Measurements from ENCODE around the gene KIAA0319L.
A peak's percentile ranks its signal among the peaks of the same experiment; 100 is the strongest.
"Not testable (repeated sequence)": the region's sequence is repeated elsewhere in the genome, so short reads cannot be mapped to it uniquely, and the experiment has no call there.

Gene KIAA0319L

DNA sequence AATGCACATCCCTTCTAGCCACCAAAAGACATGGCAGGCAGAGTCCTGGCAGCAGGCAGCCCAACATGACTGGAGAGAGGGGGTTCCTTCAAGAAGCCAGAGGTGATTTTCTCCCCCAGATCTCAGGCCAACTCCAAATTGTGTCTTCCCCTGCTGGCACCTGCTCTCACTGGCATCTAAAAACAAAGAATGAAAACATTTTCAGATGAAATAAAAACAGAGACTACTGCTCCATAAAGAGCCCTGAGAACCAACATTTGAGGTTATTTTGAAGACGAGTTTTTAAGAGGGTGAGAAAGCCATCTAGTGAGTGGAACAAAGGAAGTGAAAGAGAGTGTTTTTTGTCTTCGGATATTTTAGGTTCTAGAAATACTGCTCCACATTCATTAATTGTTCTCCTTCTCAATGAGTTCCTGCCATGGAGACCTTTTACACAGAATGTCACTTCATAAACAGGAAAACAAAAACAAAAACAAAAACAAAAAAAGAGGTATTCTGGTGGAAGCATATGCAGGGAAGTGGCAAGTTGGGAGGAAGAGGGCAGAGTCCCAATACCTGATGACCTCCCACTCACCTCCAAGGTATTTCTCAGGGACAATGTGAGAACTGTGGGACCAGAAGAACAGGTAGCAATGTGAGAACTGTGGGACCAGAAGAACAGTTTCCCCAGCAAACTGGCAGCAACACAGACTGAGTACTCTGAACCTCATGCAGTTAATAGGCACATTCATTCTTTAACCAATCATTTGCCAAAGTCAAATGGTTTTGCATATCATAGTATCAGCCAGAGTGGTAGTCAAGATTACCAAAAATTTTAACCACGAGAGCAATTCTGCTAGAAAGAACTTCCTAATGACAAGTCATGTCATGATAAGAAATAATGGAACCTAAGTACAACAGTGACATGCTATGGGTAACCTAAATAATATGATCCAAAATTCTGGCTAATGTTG lies 50.0 kb downstream of the KIAA0319L start:
- ATAC-seq (peak; percentile 31), DNase-seq (no peak)
- peak overlapping the region; percentile 62 to 70 for H3K4me3 Mint-ChIP-seq
- no peaks in the 10 kb centered on the region for H3K27me3 Mint-ChIP-seq
- H3K27ac Mint-ChIP-seq = peak overlapping the region; percentile 86 to 95
- peaks cover 53% of the 10 kb centered on the region for H3K4me1 Mint-ChIP-seq
- H3K9me3 Mint-ChIP-seq = no peaks in the 10 kb centered on the region

DNA sequence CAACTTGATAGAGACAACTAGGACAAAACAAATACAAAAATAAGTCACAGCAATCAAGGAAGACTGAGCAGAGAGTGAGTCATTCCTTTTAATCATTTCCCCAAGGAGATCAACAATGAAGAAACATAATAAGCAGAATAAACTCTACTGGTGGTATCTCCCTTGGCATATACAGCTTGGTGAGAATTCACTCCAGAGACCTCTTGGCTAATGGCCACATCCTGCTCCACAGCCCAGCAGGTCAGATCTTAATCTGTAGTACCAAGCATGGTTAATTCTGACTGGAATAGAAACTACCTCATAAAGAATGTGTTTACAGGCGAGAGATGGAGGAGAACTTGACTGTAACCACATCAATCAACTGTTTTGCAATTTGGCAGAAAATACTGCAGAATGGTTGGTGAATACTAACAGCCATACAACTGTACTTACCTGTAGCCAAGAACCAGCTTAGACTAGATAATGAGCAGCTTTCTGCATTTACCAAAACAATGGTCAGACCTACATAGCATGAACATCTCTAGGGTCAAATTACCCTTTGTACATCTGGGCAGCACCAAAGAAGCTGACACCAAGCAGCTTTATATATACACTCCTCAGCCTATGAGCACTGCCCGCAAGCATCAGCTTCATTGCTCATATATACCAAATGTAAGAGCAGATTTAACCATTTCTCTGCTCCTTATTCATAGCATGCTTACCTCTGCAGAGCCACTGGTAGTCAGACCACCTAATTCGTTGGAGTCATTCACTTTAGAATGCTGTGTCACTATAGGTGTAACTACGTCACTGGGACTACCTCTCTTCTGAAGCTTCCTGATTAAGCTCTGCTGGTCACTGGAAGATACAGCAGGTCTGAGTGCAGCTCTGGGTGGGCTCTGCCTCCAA lies 51.0 kb downstream of the KIAA0319L start:
- DNase-seq (peak; percentile 31 to 71), ATAC-seq (peak; percentile 95)
- Mint-ChIP-seq H3K27me3 (no peaks in the 10 kb centered on the region), H3K4me3 (peak overlapping the region; percentile 62 to 70), H3K4me1 (peaks cover 57% of the 10 kb centered on the region), H3K9me3 (no peaks in the 10 kb centered on the region), H3K27ac (peak overlapping the region; percentile 86 to 95)

DNA sequence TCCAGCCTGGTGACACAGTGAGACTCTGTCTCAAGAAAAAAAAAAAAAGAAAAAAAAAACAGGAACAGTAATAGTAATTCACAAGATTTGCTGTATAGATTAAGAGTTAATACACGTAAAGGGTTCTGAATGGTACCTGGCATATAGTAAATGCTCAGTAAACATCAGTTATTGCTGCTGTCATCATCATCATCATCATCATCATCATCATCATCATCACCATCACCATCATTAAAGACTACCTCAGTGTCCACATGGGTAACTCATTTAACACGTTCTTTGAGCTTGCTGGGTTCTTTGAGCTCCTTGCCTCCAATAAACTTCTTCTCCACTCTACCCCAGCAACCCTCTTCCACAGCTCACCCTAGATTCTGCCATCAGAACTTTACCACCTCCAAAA lies 55.0 kb downstream of the KIAA0319L start:
- H3K4me1 Mint-ChIP-seq = peaks cover 38% of the 10 kb centered on the region
- no peak overlapping the region for H3K27ac Mint-ChIP-seq
- no peaks in the 10 kb centered on the region for H3K9me3 Mint-ChIP-seq
- no peak for DNase-seq
- H3K27me3 Mint-ChIP-seq = no peaks in the 10 kb centered on the region
- no peak for ATAC-seq
- H3K4me3 Mint-ChIP-seq = no peak overlapping the region

DNA sequence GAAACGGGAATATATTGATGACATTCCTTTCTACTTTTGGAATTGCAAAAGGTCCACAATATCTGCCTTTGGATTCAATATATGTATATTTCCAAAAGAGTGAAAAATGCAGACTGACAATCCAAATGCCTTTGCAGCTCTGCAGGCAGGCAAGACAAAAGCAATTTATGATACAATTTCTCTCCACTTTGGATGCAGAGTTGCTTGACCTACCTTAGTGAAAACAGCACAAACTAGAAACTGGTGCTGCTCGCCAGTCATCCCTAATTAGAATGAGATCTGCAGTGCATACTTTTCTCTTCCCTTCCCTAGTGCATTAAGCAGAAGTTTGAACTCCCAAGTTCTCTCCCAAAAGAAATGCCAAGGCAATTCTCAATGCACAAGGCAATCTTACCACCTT lies 56.8 kb downstream of the KIAA0319L start:
- Mint-ChIP-seq H3K27me3 (no peaks in the 10 kb centered on the region), H3K4me1 (peaks cover 20% of the 10 kb centered on the region), H3K9me3 (no peaks in the 10 kb centered on the region), H3K27ac (no peak overlapping the region), H3K4me3 (no peak overlapping the region)
- DNase-seq (no peak), ATAC-seq (no peak)

DNA sequence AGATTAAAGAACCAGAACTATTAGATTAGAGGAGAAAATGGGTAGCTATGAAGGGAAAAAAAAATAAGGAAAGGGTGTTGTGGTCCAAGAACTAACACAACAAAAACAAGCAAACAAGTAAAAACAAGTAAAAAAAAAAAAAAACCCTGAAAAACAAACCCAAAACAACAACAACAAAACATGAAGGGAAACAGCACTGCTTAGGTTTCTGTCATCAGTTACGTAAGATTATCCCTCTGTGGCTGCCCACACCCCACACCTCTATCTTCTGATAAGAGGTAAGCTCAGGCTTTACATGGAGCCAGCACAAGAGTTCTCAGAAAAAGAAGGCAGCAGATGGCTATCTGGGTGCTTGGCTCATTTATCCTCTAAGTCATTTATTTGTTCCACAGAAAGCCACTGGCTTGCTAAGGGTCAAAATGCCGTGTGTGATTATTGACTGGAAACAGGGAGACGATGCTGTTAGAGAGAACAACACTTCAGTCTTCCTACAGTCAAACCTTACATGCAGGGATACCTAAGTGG lies 57.5 kb downstream of the KIAA0319L start:
- DNase-seq = no peak
- Mint-ChIP-seq H3K27me3 (no peaks in the 10 kb centered on the region), H3K27ac (no peak overlapping the region), H3K9me3 (no peaks in the 10 kb centered on the region), H3K4me1 (peaks cover 16% of the 10 kb centered on the region), H3K4me3 (no peak overlapping the region)
- no peak for ATAC-seq

DNA sequence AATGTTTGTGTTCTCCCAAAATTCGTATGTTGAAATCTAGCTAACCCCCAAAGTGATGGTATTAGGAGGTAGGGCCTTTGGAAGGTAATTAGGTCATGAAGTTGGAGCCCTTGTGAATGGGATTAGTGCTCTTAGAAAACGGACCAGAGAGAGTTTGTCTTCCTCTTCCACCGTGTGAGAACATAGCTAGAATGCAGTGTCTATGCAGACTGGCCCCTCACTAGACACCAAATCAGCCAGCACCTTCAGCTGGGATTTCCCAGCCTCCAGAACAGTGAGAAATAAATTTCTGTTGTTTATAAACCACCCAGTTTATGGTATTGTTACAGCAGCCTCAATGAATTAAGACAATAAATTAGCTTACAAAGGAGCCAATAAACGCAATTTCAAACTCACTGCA lies 58.0 kb downstream of the KIAA0319L start:
- peaks cover 16% of the 10 kb centered on the region for H3K4me1 Mint-ChIP-seq
- H3K27me3 Mint-ChIP-seq = no peaks in the 10 kb centered on the region
- no peak for DNase-seq
- no peak overlapping the region for H3K27ac Mint-ChIP-seq
- no peak for ATAC-seq
- no peaks in the 10 kb centered on the region for H3K9me3 Mint-ChIP-seq
- H3K4me3 Mint-ChIP-seq = no peak overlapping the region

DNA sequence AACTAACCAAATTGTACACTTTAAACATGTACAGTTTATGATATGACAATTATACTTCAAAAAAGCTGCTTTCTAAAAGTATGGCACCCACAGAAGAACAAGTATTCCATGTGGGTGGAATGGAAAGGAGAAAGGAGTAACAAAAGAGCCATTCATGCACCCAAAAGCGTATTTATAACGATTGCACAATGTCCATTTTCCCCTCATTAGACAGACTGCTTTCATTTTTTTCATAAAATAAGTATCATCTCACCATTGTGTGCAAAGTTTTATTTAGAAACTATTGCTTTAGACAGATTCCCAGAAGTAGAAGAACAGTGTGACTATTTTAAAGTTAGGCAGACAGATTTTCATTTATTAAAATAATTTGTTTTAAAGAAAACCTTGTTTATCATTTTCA lies 59.6 kb downstream of the KIAA0319L start:
- H3K4me1 Mint-ChIP-seq = peaks cover 16% of the 10 kb centered on the region
- no peak for ATAC-seq
- no peaks in the 10 kb centered on the region for H3K9me3 Mint-ChIP-seq
- H3K4me3 Mint-ChIP-seq = no peak overlapping the region
- no peaks in the 10 kb centered on the region for H3K27me3 Mint-ChIP-seq
- DNase-seq = no peak
- H3K27ac Mint-ChIP-seq = no peak overlapping the region

DNA sequence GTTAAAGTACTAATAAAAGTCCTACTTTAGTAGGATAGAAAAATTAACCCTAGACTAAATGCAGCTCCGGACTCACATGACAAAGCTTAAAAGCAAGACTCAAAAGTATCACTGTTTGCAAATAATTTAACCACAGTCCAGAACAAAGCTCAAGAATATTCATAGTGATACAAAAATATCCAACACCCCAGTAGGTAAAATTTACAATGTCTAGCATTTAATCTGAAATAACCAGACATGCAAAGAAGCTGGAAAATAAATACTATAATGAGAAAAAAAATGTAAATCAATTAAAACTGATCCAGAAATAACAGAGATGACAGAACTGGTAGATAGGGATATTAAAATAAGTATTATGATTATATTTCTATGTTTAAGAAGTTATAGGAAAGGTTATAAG lies 67.0 kb downstream of the KIAA0319L start:
- ATAC-seq = no peak

DNA sequence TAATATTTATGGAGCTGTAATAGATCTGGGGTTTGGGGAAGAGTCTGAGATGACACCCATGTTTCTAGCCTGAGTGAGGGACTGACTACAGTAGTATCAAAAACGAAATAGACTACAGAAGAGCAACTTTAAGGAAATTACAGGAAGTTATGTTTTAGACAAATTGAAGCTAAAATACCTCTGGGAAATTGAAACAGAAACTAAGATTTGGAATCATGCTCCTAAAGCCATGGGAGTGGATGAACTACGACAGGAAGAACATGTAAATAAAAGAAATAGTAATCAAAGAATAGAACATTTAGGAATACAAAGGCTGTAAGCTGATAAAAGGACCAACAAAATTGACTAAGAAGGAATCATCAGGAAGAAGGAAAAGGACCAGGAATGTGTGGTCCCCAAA lies 68.9 kb downstream of the KIAA0319L start:
- H3K4me3 Mint-ChIP-seq = no peak overlapping the region
- H3K27ac Mint-ChIP-seq = no peak overlapping the region
- peaks cover 17 to 22% of the 10 kb centered on the region in 2 donors for H3K9me3 Mint-ChIP-seq
- H3K27me3 Mint-ChIP-seq = no peaks in the 10 kb centered on the region
- no peak for ATAC-seq
- DNase-seq = no peak
- peaks cover 8% of the 10 kb centered on the region for H3K4me1 Mint-ChIP-seq

More for the DNA sequence above, 67.0 kb downstream of the KIAA0319L start:
- H3K4me1 Mint-ChIP-seq = peaks cover 8% of the 10 kb centered on the region
- peaks cover 17 to 22% of the 10 kb centered on the region in 2 donors for H3K9me3 Mint-ChIP-seq
- no peak overlapping the region for H3K4me3 Mint-ChIP-seq
- DNase-seq = no peak
- no peak overlapping the region for H3K27ac Mint-ChIP-seq
- no peaks in the 10 kb centered on the region for H3K27me3 Mint-ChIP-seq

DNA sequence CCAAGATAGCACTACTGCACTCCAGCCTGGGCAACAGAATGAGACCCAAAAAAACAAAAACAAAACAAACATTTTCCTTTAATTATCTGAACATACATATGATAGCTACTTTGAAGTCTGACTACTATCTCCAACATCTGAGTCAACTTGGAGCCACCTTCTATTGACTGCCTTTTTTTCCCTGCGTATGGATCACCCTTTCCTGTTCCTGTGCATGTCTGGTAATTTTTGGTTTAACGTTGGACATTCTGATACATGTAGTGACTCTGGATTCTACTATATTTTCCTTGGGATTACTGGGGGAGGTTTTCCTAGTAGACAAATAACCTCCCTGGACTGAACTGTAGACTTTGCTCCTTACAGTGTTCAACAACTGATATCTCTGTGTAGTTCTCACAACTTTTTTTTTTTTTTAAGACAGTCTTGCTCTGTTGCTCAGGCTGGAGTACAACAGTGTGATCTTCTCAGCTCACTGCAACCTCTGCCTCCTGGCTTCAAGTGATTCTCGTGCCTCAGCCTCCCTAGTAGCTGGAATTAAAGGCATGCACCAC lies 70.3 kb downstream of the KIAA0319L start:
- no peak for ATAC-seq

DNA sequence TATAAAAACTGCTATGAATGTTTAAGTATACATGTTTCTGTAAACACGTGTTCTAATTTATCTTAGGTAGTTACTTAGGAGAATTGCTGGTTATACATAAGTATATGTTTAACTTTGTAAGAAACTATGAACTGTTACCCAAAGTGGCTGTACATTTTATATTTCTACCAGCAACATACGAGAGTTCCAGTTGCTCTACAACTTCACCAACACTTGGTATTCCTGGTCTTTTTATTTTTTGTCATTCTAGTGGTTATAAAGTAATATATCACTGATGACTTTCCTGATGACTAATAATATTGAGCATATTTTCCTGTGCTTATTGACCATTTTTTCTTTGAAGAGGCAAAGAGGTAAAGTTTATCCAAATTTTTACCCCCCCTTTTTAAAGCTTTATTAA lies 76.0 kb downstream of the KIAA0319L start:
- Mint-ChIP-seq H3K9me3 (no peaks in the 10 kb centered on the region), H3K4me3 (no peak overlapping the region)
- ATAC-seq = no peak

More for the DNA sequence above, 70.3 kb downstream of the KIAA0319L start:
- Mint-ChIP-seq H3K27ac (no peak overlapping the region), H3K9me3 (peaks cover 17 to 22% of the 10 kb centered on the region in 2 donors), H3K4me1 (peaks cover 8% of the 10 kb centered on the region), H3K4me3 (no peak overlapping the region), H3K27me3 (no peaks in the 10 kb centered on the region)
- DNase-seq = no peak

DNA sequence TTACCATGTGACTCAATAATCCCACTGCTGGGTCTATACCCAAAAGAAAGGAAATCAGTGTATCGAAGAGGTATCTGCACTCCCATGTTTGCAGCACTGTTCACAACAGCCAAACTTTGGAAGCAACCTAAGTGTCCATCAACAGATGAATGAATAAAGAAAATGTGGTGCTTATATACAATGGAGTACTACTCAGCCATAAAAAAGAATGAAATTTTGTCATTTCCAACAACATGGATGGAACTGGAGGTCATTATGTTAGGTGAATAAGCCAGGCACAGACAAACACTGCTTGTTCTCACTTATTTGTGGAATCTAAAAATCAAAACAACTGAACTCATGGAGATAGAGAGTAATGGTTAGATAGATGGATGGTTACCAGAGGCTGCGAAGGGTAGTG lies 79.3 kb downstream of the KIAA0319L start:
- H3K27ac Mint-ChIP-seq = no peak overlapping the region
- H3K27me3 Mint-ChIP-seq = no peaks in the 10 kb centered on the region
- H3K9me3 Mint-ChIP-seq = no peaks in the 10 kb centered on the region
- no peaks in the 10 kb centered on the region for H3K4me1 Mint-ChIP-seq
- DNase-seq (no peak), ATAC-seq (no peak)
- no peak overlapping the region for H3K4me3 Mint-ChIP-seq

More for the DNA sequence above, 76.0 kb downstream of the KIAA0319L start:
- DNase-seq = no peak
- Mint-ChIP-seq H3K4me1 (no peaks in the 10 kb centered on the region), H3K27me3 (no peaks in the 10 kb centered on the region), H3K27ac (no peak overlapping the region)

DNA sequence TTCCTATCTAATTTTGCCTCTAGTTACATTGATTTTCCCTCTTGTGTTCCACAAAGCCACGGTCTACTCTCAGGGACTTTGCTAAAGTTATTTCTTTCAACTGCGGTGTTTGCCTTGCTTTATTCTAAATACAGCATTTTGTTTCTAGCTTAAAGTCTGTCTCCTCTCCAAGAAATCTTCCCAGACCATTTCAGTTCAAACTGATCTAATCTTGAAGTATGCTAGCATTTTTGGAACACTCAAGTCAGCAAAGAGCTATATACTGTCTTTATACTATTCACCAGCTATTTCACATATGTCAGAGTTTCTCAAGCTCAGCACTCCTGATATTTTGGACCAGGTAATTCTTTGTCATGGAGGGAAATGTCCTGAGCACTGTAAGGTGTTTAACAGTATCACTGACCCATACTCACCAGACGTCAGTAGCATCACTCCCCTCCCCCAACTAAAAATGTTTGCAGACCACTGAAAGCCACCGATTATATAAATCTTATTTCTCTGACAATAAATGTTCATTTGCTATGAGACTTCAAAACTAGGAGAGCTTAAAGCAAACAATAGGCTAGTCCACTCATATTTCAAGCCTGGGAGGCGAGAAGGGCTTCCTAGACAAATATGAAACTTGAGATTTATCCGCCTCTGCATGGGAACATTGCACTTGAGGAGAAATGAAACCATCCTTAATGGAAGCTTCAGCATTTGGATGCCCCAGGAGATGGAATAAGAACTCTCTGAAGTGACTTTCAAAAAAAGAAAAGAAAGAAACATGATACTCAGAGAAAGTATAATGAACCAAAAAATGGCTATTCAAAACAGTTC lies 81.1 kb downstream of the KIAA0319L start:
- no peak overlapping the region for H3K4me3 Mint-ChIP-seq
- H3K4me1 Mint-ChIP-seq = no peaks in the 10 kb centered on the region
- no peak for ATAC-seq

DNA sequence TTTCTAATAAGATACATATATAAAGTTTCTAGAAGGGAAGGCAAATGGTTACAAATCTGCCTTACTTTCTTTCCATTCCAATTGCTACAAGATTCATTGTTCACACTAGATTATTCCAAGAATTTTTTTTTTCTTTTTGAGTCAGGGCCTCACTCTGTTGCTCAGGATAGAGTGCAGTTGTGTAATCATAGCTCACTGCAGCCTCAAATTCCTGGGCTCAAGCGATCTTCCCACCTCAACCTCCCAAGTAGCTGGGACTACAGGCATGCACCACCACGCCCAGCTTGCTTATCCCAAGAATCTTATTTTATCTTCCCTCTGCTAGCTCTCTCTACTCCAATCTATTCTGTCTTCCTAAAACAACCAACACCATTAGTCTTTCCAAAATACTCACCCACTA lies 81.8 kb downstream of the KIAA0319L start:
- no peak for DNase-seq
- Mint-ChIP-seq H3K27me3 (no peaks in the 10 kb centered on the region), H3K4me1 (no peaks in the 10 kb centered on the region), H3K27ac (no peak overlapping the region), H3K9me3 (no peaks in the 10 kb centered on the region), H3K4me3 (no peak overlapping the region)
- ATAC-seq = no peak

More for the DNA sequence above, 81.1 kb downstream of the KIAA0319L start:
- DNase-seq = no peak
- H3K9me3 Mint-ChIP-seq = no peaks in the 10 kb centered on the region
- no peak overlapping the region for H3K27ac Mint-ChIP-seq
- H3K27me3 Mint-ChIP-seq = no peaks in the 10 kb centered on the region

DNA sequence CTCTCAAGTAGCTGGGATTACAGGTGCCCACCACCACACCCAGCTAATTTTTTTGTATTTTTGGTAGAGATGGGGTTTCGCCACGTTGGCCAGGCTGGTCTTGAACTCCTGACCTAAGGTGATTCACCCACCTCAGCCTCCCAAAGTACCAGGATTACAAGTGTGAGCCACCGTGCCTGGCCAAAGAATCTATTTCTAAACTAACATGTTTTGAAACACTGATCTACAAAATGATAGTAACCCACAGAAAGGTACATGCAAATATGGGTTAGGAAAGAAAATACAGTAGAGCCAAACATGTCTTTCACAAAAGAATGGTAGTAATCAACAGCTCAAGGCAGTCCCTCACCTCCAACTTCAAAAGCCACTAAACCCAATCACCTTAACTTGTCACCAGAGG lies 84.0 kb downstream of the KIAA0319L start:
- not testable (repeated sequence) for DNase-seq, H3K27me3 Mint-ChIP-seq, ATAC-seq, H3K9me3 Mint-ChIP-seq, H3K27ac Mint-ChIP-seq, H3K4me3 Mint-ChIP-seq, H3K4me1 Mint-ChIP-seq

Data from stimulated activated naive CD8-positive, alpha-beta T cell treated with anti-CD3 and anti-CD28 coated beads, Interleukin-15, amount 100 ng/mL, for 72 hours (primary cell).